K562 (cell line): Measurements from ENCODE around the gene NR5A2. TPM values are rescaled to one million over a fixed set of nuclear protein-coding genes. Genes with fewer than 3 reads are reported as not detected.

Experiments
- ATAC-seq: fragments of 200-7000 bp; cut with Tn5 transposase; 3 replicates; pipeline ENCODE4 v1.9.1; 2020; ENCODE audit warnings: moderate library complexity
- BruUV-seq: library from RNA; stranded (reverse); fragments of 400-500 nt; replicated peaks from 2 replicates; lab custom pipeline; 2021; lab: Mats Ljungman, UMichigan
- CTCF ChIA-PET: fragments of 300-600 bp; formaldehyde crosslinking; extraction: SDS; loops from one replicate; lab custom pipeline; 2021; ENCODE audit warnings: low intra/inter-chr PET ratio; lab: Yijun Ruan, JAX
- POLR2A ChIA-PET: fragments of 300-600, 350-650 bp; sonication (Branson Sonifier 250); formaldehyde crosslinking; extraction: SDS; loops from one replicate; lab custom pipeline; 2021; ENCODE audit warnings: antibody characterized with exemption, inconsistent platforms; lab: Yijun Ruan, JAX
- DNase-seq, 4 experiments: peaks; one replicate each; pipeline versions ENCODE4 v3.0.0 to v3.0.0-alpha.2; 2011 to 2018; ENCODE audit warnings: low spot score in 3 of 4, mixed read lengths in 3 of 4; ENCODE audit errors: extremely low read depth in 1 of 4
- FAIRE-seq: peaks from 2 replicates; lab custom pipeline; 2011; peaks lifted over from hg19 to GRCh38; lab: Jason Lieb, UNC
- H2AFZ ChIP-seq: 2 replicates; pipeline ENCODE4 v1.6.0; 2011; ENCODE audit warnings: low read depth, low read length, control low read depth, inconsistent platforms
- H3K27ac ChIP-seq: fragments of 200-600 bp; 3 replicates; pipeline ENCODE4 v1.8.0; 2011; ENCODE audit warnings: low read depth, mild to moderate bottlenecking, control low read depth, inconsistent platforms, low read length, moderate library complexity, mixed read lengths; ENCODE audit errors: extremely low read depth
- H3K27me3 ChIP-seq, 2 experiments: fragments of 300-600 bp in 1 of 2; 2 replicates in 1 of 2; 3 replicates in 1 of 2; pipeline versions ENCODE4 v1.6.0 to v1.8.0; 2011; ENCODE audit warnings: inconsistent platforms in 2 of 2, low read length in 2 of 2, mild to moderate bottlenecking in 1 of 2, mixed read lengths in 1 of 2, moderate library complexity in 1 of 2; ENCODE audit not compliant: control insufficient read depth in 2 of 2, insufficient read depth in 2 of 2
- H3K36me3 ChIP-seq: fragments of 300-600 bp; 3 replicates; pipeline ENCODE4 v1.8.0; 2011; ENCODE audit warnings: mild to moderate bottlenecking, low read length, inconsistent platforms; ENCODE audit not compliant: control insufficient read depth, insufficient read depth
- H3K4me1 ChIP-seq, 2 experiments: fragments of 200-600 bp in 1 of 2; replicated peaks in 1 of 2; 2 replicates in 1 of 2; 3 replicates in 1 of 2; pipeline versions ENCODE4 v1.5.1 to v1.8.0; 2011; ENCODE audit warnings: inconsistent platforms in 2 of 2, low read length in 2 of 2, mild to moderate bottlenecking in 1 of 2, mixed read lengths in 1 of 2, moderate library complexity in 1 of 2; ENCODE audit not compliant: control insufficient read depth in 2 of 2, insufficient read depth in 2 of 2
- H3K4me2 ChIP-seq: 2 replicates; pipeline ENCODE4 v1.6.1; 2011; ENCODE audit warnings: low read length, control low read depth, inconsistent platforms, mixed read lengths; ENCODE audit not compliant: insufficient read depth
- H3K4me3 ChIP-seq: fragments of 200-600 bp; sonication (generic), shearing (Covaris generic); 2 replicates; pipeline ENCODE4 v1.5.1; 2016; ENCODE audit warnings: control low read depth, inconsistent platforms
- H3K79me2 ChIP-seq: fragments of 200-600 bp; 3 replicates; pipeline ENCODE4 v1.8.0; 2011; ENCODE audit warnings: low read length, inconsistent platforms; ENCODE audit not compliant: control insufficient read depth, insufficient read depth
- H3K9ac ChIP-seq, 2 experiments: 2 replicates each; pipeline versions ENCODE4 v1.6.0 to v1.6.1; 2011; ENCODE audit warnings: low read depth in 2 of 2, low read length in 2 of 2, control low read depth in 1 of 2, inconsistent platforms in 1 of 2, mild to moderate bottlenecking in 1 of 2, mixed read lengths in 1 of 2; ENCODE audit not compliant: insufficient read depth in 1 of 2
- H3K9me1 ChIP-seq: one replicate; pipeline ENCODE4 v1.6.0; 2011; ENCODE audit warnings: inconsistent platforms, mild to moderate bottlenecking, low read length, moderate library complexity; ENCODE audit not compliant: control insufficient read depth, insufficient read depth
- H3K9me3 ChIP-seq: replicated peaks from 2 replicates; pipeline ENCODE4 v1.5.1; 2011; ENCODE audit warnings: low read depth, low read length, inconsistent platforms; ENCODE audit not compliant: control insufficient read depth, insufficient read depth
- H4K20me1 ChIP-seq: replicated peaks from 2 replicates; pipeline ENCODE4 v1.6.1; 2011; ENCODE audit warnings: low read length, inconsistent platforms, mixed read lengths; ENCODE audit not compliant: control insufficient read depth, insufficient read depth
- ELF4 ChIP-seq: fragments of 450-650 bp; formaldehyde crosslinking; IDR thresholded peaks from 2 replicates; pipeline ENCODE4 v1.4.0; 2022; ENCODE audit warnings: missing genetic modification characterization
- ESRRB ChIP-seq: fragments of 250-450 bp; sonication (Bioruptor Pico); IDR thresholded peaks from 2 replicates; pipeline ENCODE4 v1.5.0; 2020; ENCODE audit warnings: mild to moderate bottlenecking, moderate library complexity, borderline replicate concordance
- POLR2AphosphoS5 ChIP-seq: IDR thresholded peaks from 2 replicates; pipeline ENCODE4 v1.6.1; 2011; ENCODE audit warnings: mild to moderate bottlenecking, low read depth, low read length, moderate library complexity; ENCODE audit not compliant: control insufficient read depth, insufficient read depth
- POLR3G ChIP-seq: IDR thresholded peaks from 2 replicates; pipeline ENCODE4 v1.6.1; 2011; ENCODE audit not compliant: insufficient read length, insufficient replicate concordance; ENCODE audit errors: extremely low read depth
- RAD21 ChIP-seq, 2 experiments: fragments of 250-450 bp in 1 of 2; fragments of 450-650 bp in 1 of 2; sonication (Bioruptor Pico) in 1 of 2; formaldehyde crosslinking in 1 of 2; IDR thresholded peaks in 1 of 2; conservative IDR thresholded peaks in 1 of 2; 2 replicates each; pipeline versions ENCODE4 v1.4.0 to v1.8.0; 2020 to 2022; ENCODE audit warnings: mild to moderate bottlenecking in 2 of 2, moderate library complexity in 1 of 2
- ZFP36 ChIP-seq: fragments of 150-350 bp; IDR thresholded peaks from 2 replicates; pipeline ENCODE4 v1.6.1; 2018; ENCODE audit warnings: low read length, low read depth; ENCODE audit not compliant: partially characterized antibody
- WGBS: fragments of 100-300 bp; shearing (Covaris generic); methylation state at CpG from one replicate; pipeline ENCODE4 v1.1.6; 2016; ENCODE audit warnings: low coverage, mixed read lengths; ENCODE audit not compliant: insufficient coverage; ENCODE audit errors: missing lambda C conversion rate; 5-methylcytosine and 5-hydroxymethylcytosine counted together
- in situ Hi-C: fragments of 300-500 bp; cut with MboI; formaldehyde crosslinking; loops from 4 replicates; pipeline ENCODE4 v1.15.0; 2018; ENCODE audit warnings: inconsistent platforms, mixed read lengths
- intact Hi-C: fragments of 100-400 bp; cut with micrococcal nuclease; formaldehyde crosslinking; loops from 2 replicates; pipeline ENCODE4 v1.14.2; 2022
- polyA plus RNA-seq, 8 experiments: library from polyadenylated mRNA; depleted of rRNA in 4 of 8; stranded (reverse) in 5 of 8; unstranded in 3 of 8; fragments of >200 nt; fragmentation: Nextera tagmentation in 2 of 8; fragmentation: Illumina TruSeq in 1 of 8; extraction: Ambion mirVana in 2 of 8; extraction: Trizol in 1 of 8; gene quantifications; 2 replicates each; pipeline versions ENCODE4 v1.2.1 to v1.2.3, GENCODE V29; 2011 to 2014; ENCODE audit warnings: inconsistent platforms in 1 of 8, missing spikeins in 1 of 8
- total RNA-seq, 7 experiments: library from RNA; depleted of rRNA in 6 of 7; stranded (reverse); fragments of >200 nt in 6 of 7; fragmentation: Illumina TruSeq in 2 of 7; extraction: Trizol in 2 of 7; gene quantifications; 2 replicates each; pipeline versions ENCODE4 v1.2.1 to v1.2.3, GENCODE V29; 2011 to 2021; ENCODE audit warnings: low replicate concordance in 1 of 7
- TF ChIP-seq, protein P1 (sequence below): fragments of 450-650 bp; IDR thresholded peaks from 2 replicates; pipeline ENCODE4 v1.6.1; 2016; ENCODE audit warnings: low read depth
- TF ChIP-seq, protein P2 (sequence below): sonication (generic); formaldehyde crosslinking; IDR thresholded peaks from 2 replicates; pipeline ENCODE4 v1.8.1; 2023; ENCODE audit warnings: mild to moderate bottlenecking, missing genetic modification reagents

The NR5A2 gene
- total and polyA plus RNA-seq, 9 of the 15 experiments (the other 6 are each of a cell fraction or from before 2014, with no cell fraction given) = 0.13 to 0.40 (median 0.29) TPM

DNA sequence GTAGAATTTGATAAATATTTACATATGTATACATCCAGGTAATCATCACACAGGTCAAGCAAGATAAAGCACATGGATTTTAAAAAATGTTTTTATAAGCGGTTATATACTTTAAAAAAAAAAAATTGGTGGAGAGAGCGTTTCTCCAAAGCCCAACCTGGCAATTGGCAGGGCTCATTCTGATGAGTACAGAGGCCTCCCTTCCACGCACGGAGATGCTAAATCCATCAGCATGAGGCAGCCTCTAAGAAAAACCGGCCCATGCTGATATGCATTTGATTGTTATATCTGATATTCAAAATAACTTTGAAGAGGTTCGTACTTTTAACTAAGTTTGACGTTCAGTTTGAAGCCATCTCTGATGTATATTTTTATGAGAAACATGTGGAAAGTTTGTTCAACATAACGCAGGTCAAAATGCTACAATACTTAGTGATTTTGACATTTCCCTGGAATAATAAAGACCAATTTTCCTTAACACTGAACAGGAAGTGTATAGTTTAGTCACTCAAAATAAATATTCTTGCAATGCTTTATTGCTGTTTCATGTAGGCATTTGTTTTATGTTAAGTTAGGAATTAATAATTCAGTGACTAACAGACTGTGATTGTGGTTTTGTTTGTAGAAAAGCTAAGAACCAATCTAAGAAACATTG is 151.7 kb downstream of the NR5A2 start:
- no peaks in the 10 kb centered on the region for H3K9me1 ChIP-seq
- H4K20me1 ChIP-seq = no peaks in the 10 kb centered on the region
- no peak overlapping the region for H3K9ac ChIP-seq
- WGBS = 26% methylated on average over 8 of the region's 8 CpGs
- no peaks in the 10 kb centered on the region for H3K9me3 ChIP-seq
- intact Hi-C loops (no loop called here), in situ Hi-C loops (no loop called here)
- no peak for FAIRE-seq
- ChIA-PET CTCF (no interaction called here), POLR2A (no interaction called here)
- no peak for DNase-seq
- no peak overlapping the region for H3K4me2 ChIP-seq
- H3K4me1 ChIP-seq = peaks cover 0 to 7% of the 10 kb centered on the region in 2 experiments; a peak in 2 of 5 replicates
- H3K27me3 ChIP-seq = 0 out of 5 replicates have a peak, but pooled peaks cover 0 to 5% of the 10 kb centered on the region in 2 experiments
- H3K79me2 ChIP-seq = no peaks in the 10 kb centered on the region
- no peak overlapping the region for H3K27ac ChIP-seq
- H3K4me3 ChIP-seq = no peak overlapping the region
- H2AFZ ChIP-seq = no peak overlapping the region
- H3K36me3 ChIP-seq = no peaks in the 10 kb centered on the region
- no TSS peak for BruUV-seq
- ATAC-seq = no peak
- TF ChIP-seq, protein P1, sequence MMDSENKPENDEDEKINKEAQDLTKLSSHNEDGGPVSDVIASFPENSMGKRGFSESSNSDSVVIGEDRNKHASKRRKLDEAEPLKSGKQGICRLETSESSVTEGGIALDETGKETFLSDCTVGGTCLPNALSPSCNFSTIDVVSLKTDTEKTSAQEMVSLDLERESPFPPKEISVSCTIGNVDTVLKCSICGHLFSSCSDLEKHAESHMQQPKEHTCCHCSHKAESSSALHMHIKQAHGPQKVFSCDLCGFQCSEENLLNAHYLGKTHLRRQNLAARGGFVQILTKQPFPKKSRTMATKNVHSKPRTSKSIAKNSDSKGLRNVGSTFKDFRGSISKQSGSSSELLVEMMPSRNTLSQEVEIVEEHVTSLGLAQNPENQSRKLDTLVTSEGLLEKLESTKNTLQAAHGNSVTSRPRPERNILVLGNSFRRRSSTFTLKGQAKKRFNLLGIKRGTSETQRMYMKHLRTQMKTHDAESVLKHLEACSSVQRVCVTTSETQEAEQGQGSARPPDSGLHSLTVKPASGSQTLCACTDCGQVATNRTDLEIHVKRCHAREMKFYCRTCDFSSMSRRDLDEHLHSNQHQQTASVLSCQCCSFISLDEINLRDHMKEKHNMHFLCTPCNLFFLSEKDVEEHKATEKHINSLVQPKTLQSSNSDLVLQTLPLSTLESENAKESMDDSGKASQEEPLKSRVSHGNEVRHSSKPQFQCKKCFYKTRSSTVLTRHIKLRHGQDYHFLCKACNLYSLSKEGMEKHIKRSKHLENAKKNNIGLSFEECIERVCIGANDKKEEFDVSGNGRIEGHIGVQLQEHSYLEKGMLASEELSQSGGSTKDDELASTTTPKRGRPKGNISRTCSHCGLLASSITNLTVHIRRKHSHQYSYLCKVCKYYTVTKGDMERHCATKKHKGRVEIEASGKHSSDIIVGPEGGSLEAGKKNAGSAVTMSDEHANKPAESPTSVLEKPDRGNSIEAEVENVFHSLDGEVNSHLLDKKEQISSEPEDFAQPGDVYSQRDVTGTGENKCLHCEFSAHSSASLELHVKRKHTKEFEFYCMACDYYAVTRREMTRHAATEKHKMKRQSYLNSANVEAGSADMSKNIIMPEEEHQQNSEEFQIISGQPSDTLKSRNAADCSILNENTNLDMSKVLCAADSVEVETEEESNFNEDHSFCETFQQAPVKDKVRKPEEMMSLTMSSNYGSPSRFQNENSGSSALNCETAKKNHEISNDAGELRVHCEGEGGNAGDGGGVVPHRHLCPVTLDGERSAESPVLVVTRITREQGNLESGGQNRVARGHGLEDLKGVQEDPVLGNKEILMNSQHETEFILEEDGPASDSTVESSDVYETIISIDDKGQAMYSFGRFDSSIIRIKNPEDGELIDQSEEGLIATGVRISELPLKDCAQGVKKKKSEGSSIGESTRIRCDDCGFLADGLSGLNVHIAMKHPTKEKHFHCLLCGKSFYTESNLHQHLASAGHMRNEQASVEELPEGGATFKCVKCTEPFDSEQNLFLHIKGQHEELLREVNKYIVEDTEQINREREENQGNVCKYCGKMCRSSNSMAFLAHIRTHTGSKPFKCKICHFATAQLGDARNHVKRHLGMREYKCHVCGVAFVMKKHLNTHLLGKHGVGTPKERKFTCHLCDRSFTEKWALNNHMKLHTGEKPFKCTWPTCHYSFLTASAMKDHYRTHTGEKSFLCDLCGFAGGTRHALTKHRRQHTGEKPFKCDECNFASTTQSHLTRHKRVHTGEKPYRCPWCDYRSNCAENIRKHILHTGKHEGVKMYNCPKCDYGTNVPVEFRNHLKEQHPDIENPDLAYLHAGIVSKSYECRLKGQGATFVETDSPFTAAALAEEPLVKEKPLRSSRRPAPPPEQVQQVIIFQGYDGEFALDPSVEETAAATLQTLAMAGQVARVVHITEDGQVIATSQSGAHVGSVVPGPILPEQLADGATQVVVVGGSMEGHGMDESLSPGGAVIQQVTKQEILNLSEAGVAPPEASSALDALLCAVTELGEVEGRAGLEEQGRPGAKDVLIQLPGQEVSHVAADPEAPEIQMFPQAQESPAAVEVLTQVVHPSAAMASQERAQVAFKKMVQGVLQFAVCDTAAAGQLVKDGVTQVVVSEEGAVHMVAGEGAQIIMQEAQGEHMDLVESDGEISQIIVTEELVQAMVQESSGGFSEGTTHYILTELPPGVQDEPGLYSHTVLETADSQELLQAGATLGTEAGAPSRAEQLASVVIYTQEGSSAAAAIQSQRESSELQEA = no peak
- TF ChIP-seq RAD21 (CRISPR knock-in tag; conservative IDR thresholded peaks at IDR 0.05 in 1 of 2, IDR thresholded peaks at IDR 0.05 in 1 of 2) (no peak), POLR3G (no peak), ELF4 (CRISPR knock-in tag) (no peak), ZFP36 (no peak), ESRRB (no peak), POLR2AphosphoS5 (no peak)
- TF ChIP-seq, protein P2, sequence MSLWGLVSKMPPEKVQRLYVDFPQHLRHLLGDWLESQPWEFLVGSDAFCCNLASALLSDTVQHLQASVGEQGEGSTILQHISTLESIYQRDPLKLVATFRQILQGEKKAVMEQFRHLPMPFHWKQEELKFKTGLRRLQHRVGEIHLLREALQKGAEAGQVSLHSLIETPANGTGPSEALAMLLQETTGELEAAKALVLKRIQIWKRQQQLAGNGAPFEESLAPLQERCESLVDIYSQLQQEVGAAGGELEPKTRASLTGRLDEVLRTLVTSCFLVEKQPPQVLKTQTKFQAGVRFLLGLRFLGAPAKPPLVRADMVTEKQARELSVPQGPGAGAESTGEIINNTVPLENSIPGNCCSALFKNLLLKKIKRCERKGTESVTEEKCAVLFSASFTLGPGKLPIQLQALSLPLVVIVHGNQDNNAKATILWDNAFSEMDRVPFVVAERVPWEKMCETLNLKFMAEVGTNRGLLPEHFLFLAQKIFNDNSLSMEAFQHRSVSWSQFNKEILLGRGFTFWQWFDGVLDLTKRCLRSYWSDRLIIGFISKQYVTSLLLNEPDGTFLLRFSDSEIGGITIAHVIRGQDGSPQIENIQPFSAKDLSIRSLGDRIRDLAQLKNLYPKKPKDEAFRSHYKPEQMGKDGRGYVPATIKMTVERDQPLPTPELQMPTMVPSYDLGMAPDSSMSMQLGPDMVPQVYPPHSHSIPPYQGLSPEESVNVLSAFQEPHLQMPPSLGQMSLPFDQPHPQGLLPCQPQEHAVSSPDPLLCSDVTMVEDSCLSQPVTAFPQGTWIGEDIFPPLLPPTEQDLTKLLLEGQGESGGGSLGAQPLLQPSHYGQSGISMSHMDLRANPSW (CRISPR knock-in tag) = no peak
